Urothelium cell line (cell line): Measurements from ENCODE around the gene TH.

Source experiments
- DNase-seq: peaks from one replicate; pipeline ENCODE4 v3.0.0; 2011; ENCODE audit warnings: low spot score, mixed read lengths
- FAIRE-seq: peaks from 2 replicates; lab custom pipeline; 2011; peaks lifted over from hg19 to GRCh38; lab: Jason Lieb, UNC

TH gene

GRCh38 chr11:2171591-2172003 lies at the start of gene TH:
TSS of gene TH (minus strand) at chr11:2171815. CDS start at chr11:2171786, 29 bp downstream.
- DNase-seq (no peak), FAIRE-seq (no peak)

GRCh38 chr11:2221024-2221423 lies 49.4 kb upstream of the TH start:
- FAIRE-seq (no peak), DNase-seq (no peak)

- no peak for DNase-seq
- no peak for FAIRE-seq
Measured at GRCh38 chr11:2220173-2220771, 48.7 kb upstream of the TH start.

GRCh38 chr11:2219318-2220017 lies 47.9 kb upstream of the TH start:
- no peak for FAIRE-seq
- DNase-seq = no peak

GRCh38 chr11:2218031-2218633 lies 46.5 kb upstream of the TH start:
- FAIRE-seq = no peak
- no peak for DNase-seq

- DNase-seq (no peak), FAIRE-seq (no peak)
Measured at GRCh38 chr11:2217211-2218030, 45.8 kb upstream of the TH start.

GRCh38 chr11:2216400-2217064 lies 44.9 kb upstream of the TH start:
- FAIRE-seq (peak; percentile 23), DNase-seq (no peak)

- no peak for DNase-seq
- FAIRE-seq = no peak
Measured at GRCh38 chr11:2215561-2216399, 44.2 kb upstream of the TH start.

GRCh38 chr11:2215230-2215560 lies 43.6 kb upstream of the TH start:
- no peak for FAIRE-seq
- DNase-seq = no peak

GRCh38 chr11:2214527-2215229 lies 43.1 kb upstream of the TH start:
- FAIRE-seq (no peak), DNase-seq (no peak)

- FAIRE-seq (no peak), DNase-seq (no peak)
Measured at GRCh38 chr11:2213890-2214526, 42.4 kb upstream of the TH start.

GRCh38 chr11:2213384-2213842 lies 41.8 kb upstream of the TH start:
- DNase-seq (no peak), FAIRE-seq (no peak)

GRCh38 chr11:2212411-2213251 lies 41.0 kb upstream of the TH start:
- DNase-seq (no peak), FAIRE-seq (no peak)

- FAIRE-seq = no peak
- no peak for DNase-seq
Measured at GRCh38 chr11:2211113-2211971, 39.7 kb upstream of the TH start.

GRCh38 chr11:2210366-2211112 lies 38.9 kb upstream of the TH start:
- FAIRE-seq (no peak), DNase-seq (no peak)

GRCh38 chr11:2209900-2210321 lies 38.3 kb upstream of the TH start:
- FAIRE-seq (no peak), DNase-seq (no peak)
